HG02588 (cell line): Measurements from ENCODE around the gene OPRM1.
"Not testable (repeated sequence)": the region's sequence is repeated elsewhere in the genome, so short reads cannot be mapped to it uniquely, and the experiment has no call there.

Source experiments
- ATAC-seq: cut with Tn5 transposase; IDR thresholded peaks from one replicate; pipeline ENCODE4 v1.9.1; 2021; ENCODE audit warnings: mild to moderate bottlenecking, moderate library complexity; ENCODE audit not compliant: unreplicated experiment

The OPRM1 gene

GRCh38 chr6:154039231-154039842, at the start of gene OPRM1:
Gene OPRM1 (plus strand): TSS chr6:154039240. CDS start chr6:154039545, 305 bp downstream.
- no peak for ATAC-seq

GRCh38 chr6:153989989-153990388, 49.1 kb upstream of the OPRM1 start:
- ATAC-seq = no peak

- ATAC-seq = no peak
Observed at GRCh38 chr6:153994004-153994403, 45.0 kb upstream of the OPRM1 start.

DNA sequence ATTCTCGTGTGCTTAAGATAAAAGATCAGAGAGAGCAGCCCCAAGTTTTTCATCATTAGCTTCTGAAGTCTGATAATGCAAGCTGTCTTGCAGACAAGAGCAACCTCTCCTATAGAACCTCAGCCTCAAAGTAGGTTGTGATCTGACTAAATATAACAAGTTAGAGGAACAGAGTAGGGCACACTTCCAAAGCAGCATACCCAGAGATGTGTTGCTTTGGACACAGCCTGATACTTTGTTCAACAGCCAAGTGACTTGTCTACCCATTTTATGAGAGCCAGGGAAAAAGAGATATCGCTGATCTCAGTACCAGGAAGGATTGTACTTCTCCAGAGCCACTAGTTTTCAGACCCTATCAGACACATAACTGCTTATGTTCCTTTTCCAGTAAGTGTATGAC, 44.2 kb upstream of the OPRM1 start:
- ATAC-seq = no peak

- ATAC-seq = no peak
Observed at GRCh38 chr6:153997221-153997620, 41.8 kb upstream of the OPRM1 start.

GRCh38 chr6:154001494-154002285, 37.4 kb upstream of the OPRM1 start:
- ATAC-seq = no peak

DNA sequence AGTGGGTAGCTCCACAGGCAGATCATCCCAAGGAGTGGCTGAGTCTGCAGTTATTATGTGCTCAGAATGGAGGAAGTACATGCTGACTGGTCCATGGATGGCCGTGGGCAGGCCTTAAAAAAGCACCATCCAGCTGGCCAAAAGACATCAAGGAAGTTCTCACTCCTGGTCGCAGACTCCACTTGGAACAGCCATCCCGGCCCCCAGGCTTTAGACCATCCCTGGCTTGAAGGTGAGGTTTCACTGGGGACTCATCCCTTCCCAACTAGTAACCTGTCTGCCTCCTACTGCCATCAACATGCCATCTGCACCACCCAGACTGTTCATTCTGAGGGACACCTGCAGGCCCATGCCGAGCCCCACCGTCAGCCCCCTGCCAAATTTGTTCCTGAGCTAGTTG, 36.1 kb upstream of the OPRM1 start:
- ATAC-seq = no peak

- ATAC-seq = no peak
Observed at GRCh38 chr6:154010371-154010770, 28.7 kb upstream of the OPRM1 start.

- no peak for ATAC-seq
Observed at GRCh38 chr6:154012852-154013251, 26.2 kb upstream of the OPRM1 start.

DNA sequence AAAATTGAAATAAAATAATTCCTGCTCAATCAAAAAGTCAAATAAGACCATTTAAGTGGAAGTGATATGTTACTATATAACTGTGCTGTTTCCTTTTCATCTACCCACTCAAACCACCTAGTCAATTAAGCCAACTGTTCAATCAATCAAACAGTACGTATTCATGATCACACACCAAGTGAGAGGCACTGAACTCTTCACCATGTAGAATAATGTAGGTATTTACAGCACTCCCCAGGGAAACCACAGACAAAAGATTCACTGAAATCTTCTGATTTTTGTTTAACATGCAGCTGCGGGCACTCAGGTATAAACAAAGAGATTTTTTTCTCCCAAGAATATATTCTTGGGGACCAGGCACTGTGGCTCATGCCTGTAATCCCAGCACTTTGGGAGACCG, 21.3 kb upstream of the OPRM1 start:
- ATAC-seq = no peak

DNA sequence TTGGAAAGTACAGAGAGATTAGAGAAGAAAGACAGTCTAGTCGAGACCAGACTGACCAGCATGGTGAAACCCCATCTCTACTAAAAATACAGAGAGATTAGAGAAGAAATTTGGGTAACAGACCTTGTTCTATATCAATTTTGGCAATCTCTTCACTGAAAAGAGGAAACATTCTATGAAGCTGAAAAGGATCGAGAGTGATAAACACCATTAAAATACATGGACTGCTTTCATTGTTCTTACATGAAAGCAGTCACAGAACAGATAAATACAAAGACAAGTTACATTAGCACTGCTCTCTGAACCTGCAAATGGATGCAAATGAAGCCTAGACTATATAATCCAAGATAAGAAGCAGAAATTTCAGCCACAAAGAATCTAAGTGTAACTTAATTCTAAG, 8.4 kb upstream of the OPRM1 start:
- no peak for ATAC-seq

- no peak for ATAC-seq
Observed at GRCh38 chr6:154041001-154041400, 2.0 kb downstream of the OPRM1 start.

- ATAC-seq = no peak
Observed at GRCh38 chr6:154053141-154053540, 14.1 kb downstream of the OPRM1 start.

DNA sequence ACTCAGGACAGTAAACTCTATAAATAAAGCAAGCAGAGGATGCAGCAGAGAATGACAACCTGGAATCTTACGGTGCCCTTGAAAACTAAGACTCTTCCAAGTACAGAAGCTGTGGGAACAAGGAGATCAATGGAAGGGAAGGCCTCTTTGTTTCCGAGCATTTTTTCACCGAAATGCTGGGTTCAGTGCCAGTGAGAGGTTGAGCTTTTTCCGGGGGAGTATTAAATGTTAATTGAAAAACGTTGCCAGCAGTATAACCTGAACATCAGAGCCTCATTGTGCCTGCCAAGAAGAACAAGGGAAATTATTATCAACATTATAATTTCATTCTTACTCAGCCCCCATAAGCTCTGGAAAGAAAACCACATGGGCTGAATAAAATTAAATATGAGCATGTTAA, 17.5 kb downstream of the OPRM1 start:
- no peak for ATAC-seq

DNA sequence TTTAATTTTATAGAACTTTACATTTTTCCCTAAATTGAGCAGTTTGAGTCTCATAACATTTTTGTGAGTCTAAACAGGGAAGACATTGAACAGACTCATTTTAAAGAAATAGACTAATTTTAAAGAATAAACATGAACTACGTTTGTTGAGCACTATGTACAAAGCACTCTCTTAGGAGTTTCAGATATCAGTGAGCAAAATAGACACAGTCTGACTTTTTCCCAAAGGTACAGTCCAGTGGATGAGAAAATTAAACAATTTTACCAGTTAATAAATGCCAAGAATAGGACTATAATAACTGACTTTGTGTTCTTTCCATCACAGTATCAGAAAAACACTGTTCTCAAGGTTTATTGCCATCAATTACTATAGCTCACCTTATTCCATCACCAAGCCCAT, 18.1 kb downstream of the OPRM1 start:
- no peak for ATAC-seq

GRCh38 chr6:154058963-154059680, 20.1 kb downstream of the OPRM1 start:
- ATAC-seq = no peak

- ATAC-seq = no peak
Observed at GRCh38 chr6:154060076-154060475, 21.0 kb downstream of the OPRM1 start.

GRCh38 chr6:154070041-154070440, 31.0 kb downstream of the OPRM1 start:
- ATAC-seq = no peak

GRCh38 chr6:154070657-154071056, 31.6 kb downstream of the OPRM1 start:
- ATAC-seq = no peak

DNA sequence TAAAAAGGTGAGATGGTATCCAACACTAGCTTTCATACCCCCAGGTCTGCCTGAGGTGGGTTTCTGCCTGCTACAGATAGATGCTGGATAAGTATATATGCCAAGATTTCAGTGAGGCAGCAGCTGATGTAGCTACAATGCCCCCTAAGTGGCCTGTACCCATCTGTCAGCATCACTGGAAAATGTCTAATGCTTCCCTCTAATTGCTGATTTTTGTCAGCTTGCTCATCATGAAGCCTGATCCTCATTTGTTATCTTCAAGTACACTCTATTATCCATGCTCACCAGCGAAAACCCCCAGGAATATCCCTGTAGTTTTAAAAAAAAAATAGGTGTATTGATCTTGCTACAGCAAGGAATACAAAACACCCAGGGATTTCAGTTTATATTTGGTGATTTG, 32.2 kb downstream of the OPRM1 start:
- ATAC-seq = no peak

- no peak for ATAC-seq
Observed at GRCh38 chr6:154071711-154072110, 32.7 kb downstream of the OPRM1 start.

DNA sequence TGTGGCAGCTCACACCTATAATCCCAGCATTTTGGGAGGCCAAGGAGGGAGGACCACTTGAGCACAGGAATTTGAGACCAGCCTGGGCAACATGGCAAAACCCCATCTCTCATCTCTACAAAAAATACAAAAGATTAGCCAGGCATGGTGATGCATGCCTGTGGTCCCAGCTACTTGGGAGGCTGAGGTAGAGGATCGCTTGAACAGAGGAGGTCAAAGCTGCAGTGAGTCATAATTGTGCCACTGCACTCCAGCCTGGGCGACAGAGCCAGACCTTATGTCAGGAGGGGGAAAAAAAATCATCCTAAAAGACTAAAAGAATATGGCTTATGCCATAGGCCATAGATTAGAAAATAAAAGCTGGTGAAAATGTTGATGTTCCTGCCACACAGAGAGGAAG, 39.6 kb downstream of the OPRM1 start:
- ATAC-seq = not testable (repeated sequence)
